ENCODE measurements around the gene FAM174C. TPM values are rescaled to one million over a fixed set of nuclear protein-coding genes. Genes with fewer than 3 reads are reported as not detected.
A peak's percentile ranks its signal among the peaks of the same experiment; 100 is the strongest.

Gene FAM174C
- total and polyA plus RNA-seq, 5 donors: 15.9 to 25.3 (median 17.7) TPM

DNA sequence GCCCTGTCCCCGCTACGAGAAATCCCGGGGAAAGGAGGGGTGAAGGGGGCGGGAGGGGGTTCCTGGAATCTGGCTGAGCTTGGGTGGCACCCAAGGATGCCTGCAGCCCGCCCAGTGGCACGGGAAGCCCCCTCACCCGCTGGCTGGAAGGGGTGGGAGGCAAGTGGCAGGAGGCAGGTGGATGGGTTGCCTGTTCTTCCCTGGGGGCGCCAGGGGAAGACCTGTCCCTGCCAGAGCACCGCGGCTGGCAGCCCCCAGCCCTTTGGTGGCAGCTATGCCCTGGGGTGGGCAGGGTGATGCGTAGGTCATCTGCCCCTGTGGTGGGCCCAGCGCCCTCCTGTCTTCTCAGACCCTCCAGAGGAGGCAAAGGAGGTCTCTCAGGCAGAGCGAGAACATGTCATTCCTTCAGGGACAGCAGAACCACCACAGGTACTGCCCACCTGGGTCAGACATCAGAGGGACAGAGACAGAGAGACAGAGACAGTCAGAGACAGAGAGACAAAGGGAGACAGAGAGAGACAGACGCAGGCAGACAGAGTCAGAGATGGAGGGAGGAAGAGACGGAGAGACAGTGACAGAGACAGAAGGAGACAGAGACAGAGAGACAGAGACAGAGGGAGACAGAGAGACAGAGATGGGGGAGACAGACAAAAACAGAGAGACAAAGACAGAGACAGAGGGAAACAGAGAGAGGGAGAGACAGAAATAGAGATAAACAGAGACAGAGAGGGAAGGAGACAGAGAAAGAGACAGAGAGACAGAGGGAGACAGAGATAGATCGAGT, 47.1 kb downstream of the FAM174C start:
- Histone ChIP-seq H3K4me1 (ENCODE audit: control insufficient read depth, insufficient read depth, low read length) (no peaks in the 10 kb centered on the region), H3K27me3 (ENCODE audit: control insufficient read depth, insufficient read depth) (no peaks in the 10 kb centered on the region), H3K4me3 (ENCODE audit: low read length) (no peak overlapping the region), H3K9me3 (ENCODE audit: control insufficient read depth, low read length) (no peaks in the 10 kb centered on the region), H3K27ac (ENCODE audit: low read length) (no peak overlapping the region)
- ATAC-seq (no peak), DNase-seq (no peak)
- 90% methylated on average over 16 of the region's 16 CpGs for WGBS
- intact Hi-C loops (cut with DNase I): no loop called here

DNA sequence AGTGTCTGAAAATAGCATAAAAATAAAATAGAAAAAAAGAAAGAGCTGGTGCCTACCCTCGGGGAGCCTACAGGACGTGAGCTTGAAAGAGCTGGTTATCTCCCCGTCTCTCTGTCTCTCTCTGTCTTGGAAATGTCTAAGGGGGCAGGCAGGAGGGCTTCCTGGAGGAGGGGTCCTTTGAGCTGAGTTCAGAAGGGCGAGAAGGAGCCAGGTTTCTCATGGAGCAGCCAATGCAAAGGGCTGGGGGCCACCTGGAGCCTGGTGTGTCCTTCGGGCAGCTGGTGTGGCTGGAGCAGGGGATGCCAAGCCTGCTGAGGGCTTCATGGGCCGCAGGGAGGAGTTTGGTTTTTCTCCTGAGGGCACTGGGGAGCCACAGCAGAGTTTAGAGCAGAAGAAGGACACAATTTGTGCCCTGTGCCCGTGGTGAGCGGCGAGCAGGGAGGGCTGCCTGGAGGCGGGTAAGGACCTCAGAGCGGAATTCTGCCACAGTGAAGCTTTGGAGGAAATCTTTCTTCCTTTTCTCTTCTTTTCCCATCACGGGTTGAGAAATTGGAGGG, 49.0 kb downstream of the FAM174C start:
- 80% methylated on average over 12 of the region's 12 CpGs for WGBS
- intact Hi-C loops (cut with DNase I): no loop called here
- H3K27me3 ChIP-seq (ENCODE audit: control insufficient read depth, insufficient read depth): no peaks in the 10 kb centered on the region
- no peaks in the 10 kb centered on the region for H3K9me3 ChIP-seq (ENCODE audit: control insufficient read depth, low read length)
- peak overlapping the region; percentile 37 for H3K4me3 ChIP-seq (ENCODE audit: low read length)
- DNase-seq: no peak
- H3K4me1 ChIP-seq (ENCODE audit: control insufficient read depth, insufficient read depth, low read length): no peaks in the 10 kb centered on the region
- no peak for ATAC-seq
- no peak overlapping the region for H3K27ac ChIP-seq (ENCODE audit: low read length)

DNA sequence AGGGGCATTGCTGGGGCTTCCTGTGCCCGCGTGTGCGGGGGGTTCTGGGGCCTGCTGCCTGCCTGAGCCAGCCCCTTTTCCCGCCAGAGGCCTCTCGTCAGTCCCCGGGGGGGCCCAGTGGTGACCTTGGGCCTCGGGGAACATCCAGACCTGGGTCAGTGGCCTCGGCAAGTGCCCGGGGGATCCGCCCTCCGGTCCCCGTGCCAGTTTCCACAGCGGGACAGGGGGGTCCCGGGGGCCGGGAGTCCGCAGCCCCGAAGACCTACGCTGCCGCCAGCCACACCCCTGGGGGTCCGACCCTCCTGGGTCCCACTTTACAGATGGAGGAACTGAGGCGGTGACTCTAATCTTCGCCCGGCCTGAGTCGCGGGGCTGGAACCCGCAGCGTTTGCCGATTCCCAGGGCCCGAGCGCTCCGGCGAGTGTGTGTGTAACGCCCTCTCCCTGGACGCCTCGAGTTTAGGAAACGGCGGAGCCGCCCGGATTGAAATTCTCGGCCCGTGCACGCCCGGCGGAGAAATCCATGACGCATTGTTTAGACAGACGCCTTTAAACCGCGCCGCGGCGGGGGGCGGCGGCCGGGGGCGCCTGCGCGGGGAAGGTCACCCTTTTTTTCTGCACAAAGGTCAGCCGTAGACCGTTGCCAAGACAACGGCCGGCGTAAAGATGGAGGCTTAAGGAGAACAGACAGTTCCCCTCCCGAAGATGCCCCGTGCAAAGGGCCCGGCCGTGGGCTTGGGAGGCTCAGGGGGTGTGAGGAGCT, 49.7 kb downstream of the FAM174C start:
- H3K27me3 ChIP-seq (ENCODE audit: control insufficient read depth, insufficient read depth): no peaks in the 10 kb centered on the region
- H3K4me3 ChIP-seq (ENCODE audit: low read length): peak overlapping the region; percentile 37
- H3K9me3 ChIP-seq (ENCODE audit: control insufficient read depth, low read length): no peaks in the 10 kb centered on the region
- ATAC-seq: peak; percentile 62 to 92
- 3% methylated on average over 66 of the region's 66 CpGs for WGBS
- peak; percentile 83 to 89 (median 85) for DNase-seq
- H3K27ac ChIP-seq (ENCODE audit: low read length): no peak overlapping the region
- intact Hi-C loops (cut with DNase I): no loop called here
- no peaks in the 10 kb centered on the region for H3K4me1 ChIP-seq (ENCODE audit: control insufficient read depth, insufficient read depth, low read length)

GRCh38 chr19:1325568-1326294, 50.4 kb downstream of the FAM174C start:
- Histone ChIP-seq H3K4me1 (ENCODE audit: control insufficient read depth, insufficient read depth, low read length) (no peaks in the 10 kb centered on the region), H3K9me3 (ENCODE audit: control insufficient read depth, low read length) (no peaks in the 10 kb centered on the region), H3K27me3 (ENCODE audit: control insufficient read depth, insufficient read depth) (no peaks in the 10 kb centered on the region), H3K27ac (ENCODE audit: low read length) (no peak overlapping the region), H3K4me3 (ENCODE audit: low read length) (peak overlapping the region; percentile 37)
- WGBS: 81% methylated on average over 38 of the region's 38 CpGs
- peak in 1 of 3 donors; percentile 59 for DNase-seq
- ATAC-seq: no peak
- intact Hi-C loops (cut with DNase I): no loop called here

DNA sequence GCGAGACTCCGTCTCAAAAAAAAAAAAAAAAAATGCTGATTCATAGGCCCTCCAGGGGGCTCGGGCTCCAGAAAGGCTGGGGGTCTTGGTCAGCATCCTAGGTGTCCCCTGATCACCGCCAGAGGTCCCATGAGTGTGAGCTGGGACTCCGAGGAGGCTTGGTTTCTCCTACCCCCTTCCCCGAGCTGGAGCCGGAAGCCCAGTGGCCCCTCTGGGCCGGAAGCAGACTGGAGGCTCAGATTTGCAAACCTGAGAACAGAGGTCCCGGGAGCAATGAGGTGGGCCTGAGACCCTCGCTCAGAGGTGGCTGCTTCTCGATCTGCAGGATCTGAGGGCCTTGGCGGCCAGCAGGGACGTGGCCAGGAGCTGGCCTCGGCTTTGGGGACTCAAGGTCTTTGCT, 51.8 kb downstream of the FAM174C start:
- ATAC-seq (no peak), DNase-seq (peak in 1 of 3 donors; percentile 12)
- intact Hi-C loops (cut with DNase I): no loop called here
- no peak overlapping the region for H3K27ac ChIP-seq (ENCODE audit: low read length)
- H3K27me3 ChIP-seq (ENCODE audit: control insufficient read depth, insufficient read depth): no peaks in the 10 kb centered on the region
- H3K9me3 ChIP-seq (ENCODE audit: control insufficient read depth, low read length): no peaks in the 10 kb centered on the region
- no peaks in the 10 kb centered on the region for H3K4me1 ChIP-seq (ENCODE audit: control insufficient read depth, insufficient read depth, low read length)
- 83% methylated on average over 14 of the region's 14 CpGs for WGBS
- no peak overlapping the region for H3K4me3 ChIP-seq (ENCODE audit: low read length)

Other genes with a start within 250 kb of the FAM174C start
- 10 to 100 TPM; 57.4 to 75.9 (median 63.8) TPM for gene CNN2, start 248.9 kb upstream of the FAM174C start, total RNA-seq
- gene CNN2, start 248.9 kb upstream of the FAM174C start, polyA plus RNA-seq: 52.1 TPM
- 10 to 100 TPM in 1 of 4 donors, 1 to 10 TPM in 3; 7.3 to 10.4 (median 8.7) TPM for gene ABCA7, start 235.4 kb upstream of the FAM174C start, total RNA-seq
- gene ABCA7, start 235.4 kb upstream of the FAM174C start, polyA plus RNA-seq: 9.1 TPM
- 10 to 100 TPM in 1 of 4 donors, 1 to 10 TPM in 3; 7.7 to 10.4 (median 9.2) TPM for gene ARHGAP45, start 208.4 kb upstream of the FAM174C start, total RNA-seq
- 5.9 TPM for gene ARHGAP45, start 208.4 kb upstream of the FAM174C start, polyA plus RNA-seq
- gene POLR2E, start 180.2 kb upstream of the FAM174C start, total RNA-seq: 100 to 1,000 TPM; 110 to 145 (median 131) TPM
- 179 TPM for gene POLR2E, start 180.2 kb upstream of the FAM174C start, polyA plus RNA-seq
- gene GPX4, start 171.5 kb upstream of the FAM174C start, total RNA-seq: 100 to 1,000 TPM; 300 to 374 (median 359) TPM
- 713 TPM for gene GPX4, start 171.5 kb upstream of the FAM174C start, polyA plus RNA-seq
- 10 to 100 TPM; 18.0 to 44.5 (median 20.5) TPM for gene SBNO2, start 101.3 kb upstream of the FAM174C start, total RNA-seq
- gene SBNO2, start 101.3 kb upstream of the FAM174C start, polyA plus RNA-seq: 13.4 TPM
- 10 to 100 TPM; 56.9 to 62.0 (median 57.7) TPM for gene STK11, start 69.8 kb upstream of the FAM174C start, total RNA-seq
- gene STK11, start 69.8 kb upstream of the FAM174C start, polyA plus RNA-seq: 64.5 TPM
- 1 to 10 TPM in 3 of 4 donors, under 1 TPM in 1; 0.89 to 2.2 (median 1.5) TPM for gene CBARP, start 37.5 kb upstream of the FAM174C start, total RNA-seq
- 0.97 TPM for gene CBARP, start 37.5 kb upstream of the FAM174C start, polyA plus RNA-seq
- 100 to 1,000 TPM; 490 to 706 (median 622) TPM for gene ATP5F1D, start 33.8 kb upstream of the FAM174C start, total RNA-seq
- 660 TPM for gene ATP5F1D, start 33.8 kb upstream of the FAM174C start, polyA plus RNA-seq
- 100 to 1,000 TPM in 1 of 4 donors, 10 to 100 TPM in 3; 50.2 to 123 (median 62.4) TPM for gene MIDN, start 26.9 kb upstream of the FAM174C start, total RNA-seq
- gene MIDN, start 26.9 kb upstream of the FAM174C start, polyA plus RNA-seq: 45.6 TPM
- gene CIRBP, start 6.2 kb upstream of the FAM174C start, total RNA-seq: 100 to 1,000 TPM; 288 to 417 (median 333) TPM
- 370 TPM for gene CIRBP, start 6.2 kb upstream of the FAM174C start, polyA plus RNA-seq
- not detected for gene EFNA2, start 10.3 kb downstream of the FAM174C start, total RNA-seq
- gene EFNA2, start 10.3 kb downstream of the FAM174C start, polyA plus RNA-seq: not detected
- gene NDUFS7, start 108.4 kb downstream of the FAM174C start, total RNA-seq: 100 to 1,000 TPM; 209 to 294 (median 259) TPM
- 437 TPM for gene NDUFS7, start 108.4 kb downstream of the FAM174C start, polyA plus RNA-seq
- gene GAMT, start 126.0 kb downstream of the FAM174C start, total RNA-seq: 10 to 100 TPM; 49.2 to 76.2 (median 66.4) TPM
- gene GAMT, start 126.0 kb downstream of the FAM174C start, polyA plus RNA-seq: 124 TPM
- gene DAZAP1, start 132.1 kb downstream of the FAM174C start, total RNA-seq: 10 to 100 TPM; 78.7 to 92.1 (median 85.0) TPM
- 65.3 TPM for gene DAZAP1, start 132.1 kb downstream of the FAM174C start, polyA plus RNA-seq
- 100 to 1,000 TPM; 635 to 772 (median 696) TPM for gene RPS15, start 162.9 kb downstream of the FAM174C start, total RNA-seq
- gene RPS15, start 162.9 kb downstream of the FAM174C start, polyA plus RNA-seq: 1,857 TPM
- under 1 TPM; 0.45 to 0.88 (median 0.68) TPM for gene APC2, start 174.6 kb downstream of the FAM174C start, total RNA-seq
- 0.61 TPM for gene APC2, start 174.6 kb downstream of the FAM174C start, polyA plus RNA-seq
- gene C19orf25, start 203.7 kb downstream of the FAM174C start, total RNA-seq: 10 to 100 TPM; 14.4 to 19.2 (median 18.1) TPM
- 23.6 TPM for gene C19orf25, start 203.7 kb downstream of the FAM174C start, polyA plus RNA-seq
- 1 to 10 TPM in 3 of 4 donors, under 1 TPM in 1; 0.33 to 2.4 (median 1.4) TPM for gene PCSK4, start 214.8 kb downstream of the FAM174C start, total RNA-seq
- gene PCSK4, start 214.8 kb downstream of the FAM174C start, polyA plus RNA-seq: 1.7 TPM
- gene REEP6, start 215.7 kb downstream of the FAM174C start, total RNA-seq: 1 to 10 TPM; 1.1 to 1.8 (median 1.4) TPM
- 7.5 TPM for gene REEP6, start 215.7 kb downstream of the FAM174C start, polyA plus RNA-seq
- 10 to 100 TPM; 13.6 to 23.7 (median 19.7) TPM for gene ADAMTSL5, start 237.5 kb downstream of the FAM174C start, total RNA-seq
- gene ADAMTSL5, start 237.5 kb downstream of the FAM174C start, polyA plus RNA-seq: 10.9 TPM
- gene PLK5, start 248.5 kb downstream of the FAM174C start, total RNA-seq: not detected
- gene PLK5, start 248.5 kb downstream of the FAM174C start, polyA plus RNA-seq: 0.11 TPM

All from right cardiac atrium (tissue), 5 donors.